C4-2B (cell line): ENCODE data around the gene HSD17B4.
"Not testable (repeated sequence)": the region's sequence is repeated elsewhere in the genome, so short reads cannot be mapped to it uniquely, and the experiment has no call there.

Experiments
- CTCF ChIP-seq: fragments of 450-650 bp; conservative IDR thresholded peaks from 2 replicates; pipeline ENCODE4 v1.5.1; 2017; ENCODE audit warnings: mild to moderate bottlenecking
- ZFX ChIP-seq: fragments of 450-650 bp; IDR thresholded peaks from 2 replicates; pipeline ENCODE4 v1.6.1; 2017

DNA sequence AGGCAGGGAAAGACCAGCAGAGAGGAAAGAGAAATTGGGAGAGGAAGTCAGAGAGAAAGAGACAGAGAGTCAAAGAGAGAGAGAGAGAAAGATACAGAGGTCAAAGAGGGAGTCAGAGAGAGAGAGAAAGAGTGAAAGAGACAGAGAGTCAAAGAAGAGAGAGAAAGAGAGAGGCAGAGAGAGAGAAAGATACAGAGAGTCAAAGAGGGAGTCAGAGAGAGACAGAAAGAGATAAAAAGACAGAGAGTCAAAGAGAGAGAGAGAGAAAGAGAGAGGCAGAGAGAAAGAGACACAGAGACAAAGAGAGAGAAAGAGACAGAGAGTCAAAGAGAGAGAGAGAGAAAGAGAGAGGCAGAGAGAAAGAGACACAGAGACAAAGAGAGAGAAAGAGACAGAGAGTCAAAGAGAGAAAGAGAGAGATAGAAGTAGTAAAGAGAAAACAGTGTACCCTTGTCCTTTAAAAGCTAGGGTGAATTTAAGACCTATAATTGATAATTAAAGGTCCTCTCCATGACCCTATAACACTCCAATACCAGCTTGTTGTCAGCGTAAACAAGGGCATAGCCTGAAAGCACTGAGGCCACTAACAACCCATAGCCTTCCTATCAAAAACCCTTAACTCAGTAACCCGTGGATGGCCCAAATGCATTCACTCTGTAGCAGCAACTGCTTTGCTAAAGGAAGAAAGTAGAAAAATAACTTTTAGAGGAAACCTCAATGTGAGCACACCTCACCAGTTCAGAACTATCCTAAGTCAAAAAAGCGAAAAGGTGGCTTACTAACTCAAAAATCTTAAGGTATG lies 14.3 kb upstream of the HSD17B4 start:
- not testable (repeated sequence) for TF ChIP-seq CTCF, ZFX
